Spinal cord (tissue), 10 donors: ENCODE data around the gene PRDM16. TPM values are rescaled to one million over a fixed set of nuclear protein-coding genes. Genes with fewer than 3 reads are reported as not detected.
A peak's percentile ranks its signal among the peaks of the same experiment; 100 is the strongest.

Experiments used
- DNase-seq, 6 donors: peaks; one replicate each; pipeline versions ENCODE4 v3.0.0 to v3.0.0-alpha.2; 2013 to 2015; ENCODE audit warnings: low spot score in 6 of 6, low read depth in 4 of 6
- H3K27ac ChIP-seq: one replicate; pipeline ENCODE4 v1.5.1; 2013; ENCODE audit warnings: low read depth, low read length, control low read depth
- H3K27me3 ChIP-seq: one replicate; pipeline ENCODE4 v1.6.1; 2013; ENCODE audit warnings: low read length; ENCODE audit not compliant: control insufficient read depth, insufficient read depth
- H3K36me3 ChIP-seq: one replicate; pipeline ENCODE4 v1.6.1; 2013; ENCODE audit warnings: low read length; ENCODE audit not compliant: control insufficient read depth, insufficient read depth
- H3K4me1 ChIP-seq: one replicate; pipeline ENCODE4 v1.6.1; 2013; ENCODE audit warnings: low read length; ENCODE audit not compliant: control insufficient read depth, insufficient read depth
- H3K4me3 ChIP-seq: one replicate; pipeline ENCODE4 v1.5.1; 2013; ENCODE audit warnings: low read depth, low read length, control low read depth
- H3K9me3 ChIP-seq: one replicate; pipeline ENCODE4 v1.6.1; 2013; ENCODE audit warnings: low read length; ENCODE audit not compliant: control insufficient read depth, insufficient read depth
- WGBS: methylation state at CpG from one replicate; pipeline ENCODE4 v1.1.5; 2013; ENCODE audit warnings: missing lambda C conversion rate; ENCODE audit not compliant: insufficient coverage; 5-methylcytosine and 5-hydroxymethylcytosine counted together
- polyA plus RNA-seq, 2 donors: library from polyadenylated mRNA; unstranded; fragments of 120-200 nt; gene quantifications; one replicate each; pipeline ENCODE4 v1.2.1, GENCODE V29; 2013; ENCODE audit not compliant: insufficient read length in 2 of 2
- total RNA-seq, 2 donors: library from RNA; depleted of rRNA in 1 of 2; stranded (reverse); fragments of 120-200 nt in 1 of 2; fragments of >200 nt in 1 of 2; gene quantifications; one replicate each; pipeline versions ENCODE4 v1.2.3 to v1.2.4, GENCODE V29; 2013 to 2014
- donor health status: healthy.

The PRDM16 gene
- total and polyA plus RNA-seq, 4 donors, result 6.1 to 8.3 (median 7.3) TPM

DNA sequence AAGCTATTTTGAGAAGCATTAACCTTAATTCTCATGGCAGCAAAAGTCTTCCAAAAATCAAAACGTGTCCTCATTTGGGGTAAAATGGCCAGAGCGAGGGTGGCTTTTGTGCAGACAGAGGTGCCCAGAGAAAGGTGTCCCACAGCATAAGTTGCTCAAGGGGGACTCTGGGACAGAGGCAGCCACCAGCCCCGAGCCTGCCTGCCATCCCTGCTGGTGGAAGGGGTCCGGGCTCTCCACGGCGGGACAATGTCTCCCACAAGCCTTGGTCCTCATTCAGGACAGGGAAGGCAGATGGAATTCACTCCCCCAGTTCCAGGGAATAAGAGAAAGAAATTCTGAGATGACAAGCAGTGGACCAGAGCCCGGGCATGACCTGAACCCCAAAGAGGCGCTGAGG lies 372.9 kb downstream of the PRDM16 start:
- H3K36me3 ChIP-seq, result peaks cover 3% of the 10 kb centered on the region
- H3K4me3 ChIP-seq, result no peak overlapping the region
- H3K27ac ChIP-seq, result peak overlapping the region; percentile 86
- 64% methylated on average over 4 of the region's 8 CpGs for WGBS
- H3K9me3 ChIP-seq, result no peaks in the 10 kb centered on the region
- H3K4me1 ChIP-seq, result peaks cover 65% of the 10 kb centered on the region
- H3K27me3 ChIP-seq, result no peaks in the 10 kb centered on the region
- DNase-seq, result no peak

DNA sequence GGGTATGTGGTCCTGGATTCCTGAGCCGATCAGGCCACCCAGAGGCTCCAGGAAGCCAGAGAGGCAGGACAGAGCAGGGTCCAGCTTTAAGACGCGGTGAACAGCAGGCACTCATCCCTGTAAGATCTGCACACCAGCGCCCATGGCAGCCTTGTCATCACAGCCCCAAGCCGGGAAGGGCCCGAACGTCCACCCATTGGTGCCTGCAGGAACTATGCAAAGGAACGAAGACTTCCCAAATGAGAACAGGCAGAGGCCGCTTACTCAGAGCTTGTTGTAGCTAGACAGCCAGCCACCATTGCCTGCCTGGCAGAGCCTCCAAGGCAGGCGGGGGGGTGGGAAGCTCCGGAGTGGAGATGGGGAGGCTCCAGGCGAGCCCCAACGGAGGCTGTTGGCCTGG lies 373.3 kb downstream of the PRDM16 start:
- Histone ChIP-seq H3K9me3 (no peaks in the 10 kb centered on the region), H3K4me3 (no peak overlapping the region), H3K27ac (peak overlapping the region; percentile 86), H3K36me3 (no peaks in the 10 kb centered on the region), H3K4me1 (peaks cover 65% of the 10 kb centered on the region), H3K27me3 (no peaks in the 10 kb centered on the region)
- no peak for DNase-seq
- 82% methylated on average over 13 of the region's 13 CpGs for WGBS

DNA sequence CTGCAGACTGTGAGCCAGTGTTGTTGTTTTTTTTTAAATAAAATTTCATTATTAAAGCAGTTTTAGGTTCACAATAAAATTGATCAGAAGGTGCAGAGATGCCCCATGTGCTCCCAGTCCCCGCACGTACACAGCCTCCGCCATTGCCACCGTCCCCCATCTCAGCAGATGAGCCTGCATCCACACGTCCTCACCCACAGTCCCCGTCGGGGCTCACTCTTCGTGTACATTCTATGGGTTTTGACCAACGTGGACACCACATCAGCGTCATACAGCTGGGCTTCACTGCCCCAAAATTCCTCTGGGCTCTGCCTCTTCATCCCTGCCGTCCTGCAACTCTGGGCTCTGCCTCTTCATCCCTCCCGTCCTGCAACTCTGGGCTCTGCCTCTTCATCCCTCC lies 373.9 kb downstream of the PRDM16 start:
- WGBS, result 94% methylated on average over 11 of the region's 12 CpGs
- H3K27ac ChIP-seq, result peak overlapping the region; percentile 86
- no peak for DNase-seq
- H3K4me3 ChIP-seq, result no peak overlapping the region
- no peaks in the 10 kb centered on the region for H3K36me3 ChIP-seq
- H3K4me1 ChIP-seq, result peaks cover 65% of the 10 kb centered on the region
- H3K9me3 ChIP-seq, result no peaks in the 10 kb centered on the region
- H3K27me3 ChIP-seq, result no peaks in the 10 kb centered on the region

DNA sequence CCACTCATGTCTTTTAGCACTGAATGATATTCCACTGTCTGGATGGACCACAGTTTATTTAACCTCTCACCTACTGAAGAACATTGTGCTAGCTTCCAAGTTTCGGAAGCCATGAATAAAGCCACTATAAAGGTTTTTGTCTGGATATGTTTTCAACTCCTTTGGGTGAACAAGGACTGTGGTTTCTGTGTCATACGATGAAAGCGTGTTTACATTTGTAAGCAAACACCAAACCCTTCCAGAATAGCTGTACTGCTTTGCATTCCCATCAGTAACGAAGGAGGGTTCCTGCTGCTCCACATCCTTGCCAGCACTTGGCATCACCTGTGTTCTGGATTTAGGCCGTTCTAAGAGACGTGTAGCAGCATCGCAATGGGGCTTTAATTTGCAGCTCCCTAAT lies 374.8 kb downstream of the PRDM16 start:
- Histone ChIP-seq H3K9me3 (no peaks in the 10 kb centered on the region), H3K4me3 (no peak overlapping the region), H3K27me3 (no peaks in the 10 kb centered on the region), H3K27ac (peak overlapping the region; percentile 67), H3K4me1 (peaks cover 60% of the 10 kb centered on the region), H3K36me3 (no peaks in the 10 kb centered on the region)
- DNase-seq, result peak in 1 of 6 donors; percentile 36
- 60% methylated on average over 4 of the region's 7 CpGs for WGBS

DNA sequence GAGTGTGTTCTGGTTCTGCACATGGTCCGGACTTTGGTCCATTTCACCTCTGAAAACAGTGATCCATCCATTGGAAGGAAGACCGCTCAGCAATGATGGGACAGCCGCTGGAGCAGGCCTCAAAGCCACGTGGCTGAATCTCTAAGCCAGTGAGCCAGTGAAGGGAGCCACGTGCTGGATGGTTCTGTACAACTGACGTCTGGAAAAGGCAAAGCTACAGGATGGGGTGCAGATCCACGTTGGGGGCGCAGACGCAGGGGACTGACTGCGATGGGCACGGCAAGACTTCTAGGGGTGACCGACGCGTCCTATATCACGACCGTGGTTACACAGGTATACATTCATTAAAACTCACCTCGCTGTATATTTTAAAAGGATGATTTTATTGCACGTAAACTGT lies 375.3 kb downstream of the PRDM16 start:
- peaks cover 55% of the 10 kb centered on the region for H3K4me1 ChIP-seq
- H3K9me3 ChIP-seq, result no peaks in the 10 kb centered on the region
- WGBS, result 93% methylated on average over 10 of the region's 18 CpGs
- DNase-seq, result no peak
- H3K36me3 ChIP-seq, result no peaks in the 10 kb centered on the region
- H3K27me3 ChIP-seq, result no peaks in the 10 kb centered on the region
- H3K27ac ChIP-seq, result peak overlapping the region; percentile 67
- no peak overlapping the region for H3K4me3 ChIP-seq

DNA sequence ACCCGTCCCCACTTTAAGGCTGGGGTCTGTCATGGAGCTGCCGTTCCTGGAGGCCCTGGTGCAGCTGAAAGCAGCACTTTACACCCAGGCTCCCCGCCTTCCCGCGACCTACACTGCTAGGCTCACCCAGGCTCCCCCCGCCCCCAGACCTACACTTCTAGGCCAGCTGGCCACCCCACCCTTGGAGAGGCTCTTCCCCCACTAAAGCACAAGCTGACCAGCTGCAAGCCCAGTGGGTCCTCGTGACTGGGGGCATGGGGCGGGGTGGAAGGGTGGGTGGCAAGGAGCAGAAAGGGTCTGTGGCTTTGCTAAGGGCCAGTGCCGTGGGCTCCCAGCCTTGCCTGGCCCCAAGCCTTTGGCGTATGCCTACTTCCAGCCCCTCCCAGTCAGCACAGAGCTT lies 375.7 kb downstream of the PRDM16 start:
- Histone ChIP-seq H3K4me1 (peaks cover 51% of the 10 kb centered on the region), H3K27me3 (no peaks in the 10 kb centered on the region), H3K9me3 (no peaks in the 10 kb centered on the region), H3K4me3 (no peak overlapping the region), H3K27ac (peak overlapping the region; percentile 67), H3K36me3 (no peaks in the 10 kb centered on the region)
- WGBS, result 82% methylated on average over 6 of the region's 10 CpGs
- DNase-seq, result no peak

DNA sequence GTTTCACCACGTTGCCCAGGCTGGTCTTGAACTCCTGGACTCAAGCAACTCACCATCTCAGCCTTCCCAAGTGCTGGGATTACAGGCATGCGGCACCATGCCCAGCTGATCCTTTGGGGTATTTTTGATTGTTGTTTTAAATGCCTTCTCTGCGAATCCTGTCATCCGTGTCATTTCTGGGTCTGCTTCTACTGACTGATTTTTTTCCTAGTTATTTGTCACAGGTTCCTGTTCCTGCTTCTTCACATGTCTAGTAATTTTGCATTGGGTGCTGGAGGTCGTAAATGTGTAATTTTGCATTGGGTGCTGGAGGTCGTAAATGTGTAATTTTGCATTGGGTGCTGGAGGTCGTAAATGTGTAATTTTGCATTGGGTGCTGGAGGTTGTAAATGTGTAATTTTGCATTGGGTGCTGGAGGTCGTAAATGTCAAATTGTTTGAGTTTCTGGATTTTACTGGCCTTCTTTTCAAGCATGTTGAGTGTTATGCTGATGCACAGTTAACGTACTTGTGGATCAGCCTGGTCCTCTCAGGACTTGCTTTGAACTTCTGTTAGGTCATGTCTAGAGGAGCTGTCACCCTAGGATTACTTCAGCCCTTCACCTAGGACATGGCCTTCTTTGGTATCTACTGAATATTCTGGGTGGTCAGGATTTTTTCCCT lies 381.3 kb downstream of the PRDM16 start:
- Histone ChIP-seq H3K27ac (no peak overlapping the region), H3K27me3 (peaks cover 11% of the 10 kb centered on the region), H3K4me3 (no peak overlapping the region), H3K36me3 (no peaks in the 10 kb centered on the region), H3K4me1 (peaks cover 21% of the 10 kb centered on the region), H3K9me3 (no peaks in the 10 kb centered on the region)
- DNase-seq, result no peak
- 91% methylated on average over 2 of the region's 9 CpGs for WGBS

DNA sequence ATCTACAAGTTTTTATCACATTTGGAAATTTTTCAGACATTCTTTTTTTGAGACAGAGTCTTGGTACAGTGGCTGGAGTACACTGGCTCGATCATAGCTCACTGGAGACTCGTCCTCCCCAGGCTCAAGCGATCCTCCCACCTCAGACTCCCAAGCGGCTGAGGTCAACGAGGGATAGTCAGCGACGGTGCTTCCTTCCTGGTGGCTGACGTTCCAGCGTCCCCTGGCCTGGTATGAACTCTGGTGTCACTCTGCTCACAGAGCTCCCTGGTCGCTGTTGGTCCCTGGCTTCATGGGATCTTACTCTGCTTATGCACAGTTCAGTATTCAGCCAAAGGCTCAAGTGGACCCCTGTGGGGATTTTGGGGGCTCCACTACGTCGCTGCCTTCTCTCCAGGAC lies 382.0 kb downstream of the PRDM16 start:
- H3K27me3 ChIP-seq, result peaks cover 11% of the 10 kb centered on the region
- DNase-seq, result no peak
- no peak overlapping the region for H3K27ac ChIP-seq
- H3K36me3 ChIP-seq, result no peaks in the 10 kb centered on the region
- WGBS, result 84% methylated on average over 12 of the region's 12 CpGs
- no peaks in the 10 kb centered on the region for H3K9me3 ChIP-seq
- no peak overlapping the region for H3K4me3 ChIP-seq
- peaks cover 26% of the 10 kb centered on the region for H3K4me1 ChIP-seq

DNA sequence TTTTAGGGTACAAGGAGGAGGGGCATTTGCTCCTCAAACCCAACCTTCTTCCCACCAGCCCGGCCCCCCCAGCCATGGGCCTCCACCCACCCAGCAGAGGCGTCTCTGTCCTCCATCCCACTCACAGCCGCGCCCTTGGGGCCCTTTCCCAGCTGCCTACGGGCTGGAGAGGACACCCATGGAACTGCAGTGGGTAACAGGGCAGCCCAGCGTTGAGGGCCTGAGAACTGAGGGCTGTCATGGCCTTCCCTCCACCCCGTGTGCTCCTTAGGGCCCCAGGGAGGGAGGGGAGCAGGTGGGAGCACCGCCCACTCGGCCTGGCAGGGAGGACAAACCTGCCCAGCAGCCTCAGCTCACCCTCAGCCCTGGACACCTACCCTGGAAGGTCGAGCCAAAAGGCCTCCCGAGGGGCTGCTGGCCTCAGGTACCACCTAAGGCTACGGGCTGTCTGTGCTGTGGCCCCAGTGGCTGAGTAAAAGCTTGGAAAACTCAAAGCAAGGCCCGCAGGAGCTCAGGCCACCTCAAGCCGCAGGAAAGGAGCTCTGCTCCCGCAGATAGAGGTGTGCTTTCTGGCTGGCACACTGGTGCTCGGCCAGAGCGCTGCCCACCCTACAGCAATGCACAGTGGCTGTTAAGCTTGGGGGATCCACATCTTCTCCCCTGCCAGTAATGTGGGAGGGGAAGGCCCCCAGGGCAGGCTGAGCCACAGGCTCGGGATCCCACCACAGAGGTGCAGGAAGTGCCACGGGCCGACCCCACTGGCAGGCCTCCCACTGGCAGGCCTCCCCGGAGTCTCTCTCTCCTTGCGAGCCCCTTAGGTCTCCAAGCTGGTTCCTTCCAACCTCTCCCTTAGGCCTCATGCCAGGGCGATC lies 383.2 kb downstream of the PRDM16 start:
- Histone ChIP-seq H3K4me1 (peaks cover 32% of the 10 kb centered on the region), H3K36me3 (peaks cover 2% of the 10 kb centered on the region), H3K4me3 (no peak overlapping the region), H3K27ac (no peak overlapping the region), H3K9me3 (no peaks in the 10 kb centered on the region), H3K27me3 (peaks cover 11% of the 10 kb centered on the region)
- no peak for DNase-seq
- WGBS, result 75% methylated on average over 16 of the region's 23 CpGs

DNA sequence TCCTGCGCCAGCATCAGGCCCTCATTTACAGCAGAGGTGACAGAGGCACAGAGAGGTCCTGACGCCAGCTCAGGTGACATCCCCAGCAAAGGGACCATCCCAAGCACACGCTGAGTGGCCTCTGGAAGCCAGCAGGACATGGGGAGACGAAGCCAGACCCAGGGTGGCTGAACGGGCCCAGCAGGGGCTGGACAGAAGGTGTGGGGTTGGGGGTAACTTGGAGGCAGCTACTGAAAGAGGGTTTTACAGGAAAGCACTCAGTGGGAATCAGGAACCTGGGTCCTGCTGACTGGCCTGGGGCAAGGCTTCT lies 383.8 kb downstream of the PRDM16 start:
- Histone ChIP-seq H3K4me1 (peaks cover 38% of the 10 kb centered on the region), H3K27me3 (peaks cover 11% of the 10 kb centered on the region), H3K36me3 (peaks cover 2% of the 10 kb centered on the region), H3K4me3 (no peak overlapping the region), H3K9me3 (no peaks in the 10 kb centered on the region), H3K27ac (no peak overlapping the region)
- DNase-seq, result no peak
- 58% methylated on average over 5 of the region's 5 CpGs for WGBS
